ENCODE measurements around the gene GALNT9. TPM values are rescaled to one million over a fixed set of nuclear protein-coding genes. Genes with fewer than 3 reads are reported as not detected.

Gene GALNT9
- total RNA-seq, 6 experiments from 2014 or later: not detected

DNA sequence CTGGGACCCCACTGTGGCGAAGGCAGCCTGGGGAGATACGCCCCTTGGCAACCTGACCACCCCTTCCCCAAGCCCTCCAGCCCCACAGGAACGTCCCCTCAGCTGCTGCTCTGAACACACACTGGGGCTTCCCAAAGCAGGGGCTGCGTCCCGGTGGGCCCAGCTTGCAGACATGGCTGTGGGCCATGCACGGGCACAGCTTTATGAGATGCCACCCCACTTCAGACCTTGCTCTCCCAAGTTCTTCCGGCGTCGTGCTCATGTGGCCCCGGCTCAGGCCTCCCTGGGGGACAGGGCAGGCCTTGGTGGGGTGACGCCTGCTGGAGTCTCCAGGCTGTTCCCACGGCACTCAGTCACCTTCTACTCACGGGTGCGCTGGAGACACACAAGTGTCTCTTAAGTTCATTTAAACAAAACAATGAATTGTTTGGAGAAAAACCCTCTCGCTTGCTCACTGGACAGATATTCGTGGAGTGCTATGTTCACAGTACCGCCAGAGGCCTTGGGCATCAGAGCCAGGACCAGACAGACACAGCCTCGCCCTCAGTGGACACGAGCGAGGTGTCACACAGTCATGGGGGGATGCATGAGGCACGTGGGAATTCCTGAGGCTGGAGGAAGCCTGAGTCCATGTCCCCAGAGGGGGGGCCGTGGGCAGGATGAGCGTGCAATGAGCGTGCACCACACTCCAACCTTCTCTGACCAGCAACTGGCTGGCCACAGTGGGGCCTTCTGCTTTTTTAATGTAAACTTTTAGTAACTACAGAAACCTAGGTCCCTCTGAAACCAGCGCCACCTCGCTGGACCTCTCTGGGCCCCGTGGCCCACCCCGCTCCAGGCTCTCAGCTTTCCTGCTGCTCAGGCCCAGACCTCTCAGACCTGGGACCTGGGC is 4.3 kb downstream of the GALNT9 start:
- H3K27ac Mint-ChIP-seq: no peak overlapping the region
- H3K9me3 Mint-ChIP-seq: no peaks in the 10 kb centered on the region
- H3K36me3 Mint-ChIP-seq (ENCODE audit: low read depth): no peaks in the 10 kb centered on the region
- DNase-seq: no peak
- TF ChIP-seq, protein P1, sequence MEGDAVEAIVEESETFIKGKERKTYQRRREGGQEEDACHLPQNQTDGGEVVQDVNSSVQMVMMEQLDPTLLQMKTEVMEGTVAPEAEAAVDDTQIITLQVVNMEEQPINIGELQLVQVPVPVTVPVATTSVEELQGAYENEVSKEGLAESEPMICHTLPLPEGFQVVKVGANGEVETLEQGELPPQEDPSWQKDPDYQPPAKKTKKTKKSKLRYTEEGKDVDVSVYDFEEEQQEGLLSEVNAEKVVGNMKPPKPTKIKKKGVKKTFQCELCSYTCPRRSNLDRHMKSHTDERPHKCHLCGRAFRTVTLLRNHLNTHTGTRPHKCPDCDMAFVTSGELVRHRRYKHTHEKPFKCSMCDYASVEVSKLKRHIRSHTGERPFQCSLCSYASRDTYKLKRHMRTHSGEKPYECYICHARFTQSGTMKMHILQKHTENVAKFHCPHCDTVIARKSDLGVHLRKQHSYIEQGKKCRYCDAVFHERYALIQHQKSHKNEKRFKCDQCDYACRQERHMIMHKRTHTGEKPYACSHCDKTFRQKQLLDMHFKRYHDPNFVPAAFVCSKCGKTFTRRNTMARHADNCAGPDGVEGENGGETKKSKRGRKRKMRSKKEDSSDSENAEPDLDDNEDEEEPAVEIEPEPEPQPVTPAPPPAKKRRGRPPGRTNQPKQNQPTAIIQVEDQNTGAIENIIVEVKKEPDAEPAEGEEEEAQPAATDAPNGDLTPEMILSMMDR (IDR thresholded peaks at IDR 0.05): no peak
- H3K4me3 Mint-ChIP-seq: no peak overlapping the region
- H3K4me1 Mint-ChIP-seq (ENCODE audit: low read depth): peaks cover 24% of the 10 kb centered on the region
- H3K27me3 Mint-ChIP-seq (ENCODE audit: insufficient read depth): peaks cover 16% of the 10 kb centered on the region

- no peak for DNase-seq
- no peak overlapping the region for H3K4me3 Mint-ChIP-seq
- peaks cover 24% of the 10 kb centered on the region for H3K4me1 Mint-ChIP-seq (ENCODE audit: low read depth)
- TF ChIP-seq, protein P1 (IDR thresholded peaks at IDR 0.05): no peak
- H3K36me3 Mint-ChIP-seq (ENCODE audit: low read depth): no peaks in the 10 kb centered on the region
- H3K9me3 Mint-ChIP-seq: no peaks in the 10 kb centered on the region
- no peak overlapping the region for H3K27ac Mint-ChIP-seq
- peaks cover 22% of the 10 kb centered on the region for H3K27me3 Mint-ChIP-seq (ENCODE audit: insufficient read depth)
These were observed 5.2 kb downstream of the GALNT9 start for GRCh38 chr12:132324173-132324572.

DNA sequence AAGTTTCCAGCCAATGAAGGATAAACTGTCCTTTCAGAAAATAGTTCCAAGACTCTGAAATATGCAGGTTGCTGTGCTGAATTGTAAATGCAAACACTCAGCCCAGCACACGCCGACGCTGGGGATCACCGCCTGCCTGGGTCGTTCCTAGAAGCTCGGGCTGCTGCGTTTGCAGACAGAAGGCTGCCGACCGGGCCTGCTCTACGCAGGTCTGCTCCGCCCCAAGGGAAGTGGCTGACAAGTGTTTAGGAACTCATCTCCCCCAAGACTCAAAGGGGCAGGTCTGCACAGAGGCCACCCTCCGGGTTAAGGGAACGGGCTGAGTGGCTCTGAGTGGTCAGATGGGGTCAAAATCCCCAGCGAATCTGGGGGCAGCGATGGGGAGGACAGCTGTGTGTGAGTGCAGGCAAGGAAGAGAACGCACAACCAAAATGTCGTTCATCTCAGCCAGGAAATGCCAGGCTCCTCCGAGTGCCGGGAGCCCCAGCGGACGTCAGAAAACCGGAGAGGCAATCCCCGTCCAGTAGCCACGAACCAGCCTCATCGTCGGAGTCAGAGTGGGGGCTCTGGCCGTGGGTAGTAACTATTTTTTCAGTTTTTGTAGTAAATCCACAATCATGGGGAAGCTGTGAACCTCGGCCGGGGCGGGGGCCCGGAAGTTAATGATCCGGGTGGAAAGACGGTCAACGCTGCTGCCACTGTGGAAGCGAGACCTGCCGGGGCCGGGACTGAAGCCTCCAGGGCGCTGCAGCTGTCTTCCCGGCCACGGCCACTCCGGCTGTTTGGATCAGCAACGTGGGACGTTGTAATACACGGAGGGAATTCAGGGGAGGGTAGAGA is 6.0 kb downstream of the GALNT9 start:
- H3K36me3 Mint-ChIP-seq (ENCODE audit: low read depth): no peaks in the 10 kb centered on the region
- no peaks in the 10 kb centered on the region for H3K9me3 Mint-ChIP-seq
- TF ChIP-seq, protein P1 (IDR thresholded peaks at IDR 0.05): no peak
- H3K4me3 Mint-ChIP-seq: peak overlapping the region; percentile 40; the same call in 1 of the 2 replicates
- H3K27ac Mint-ChIP-seq: no peak overlapping the region
- DNase-seq: no peak
- peaks cover 23% of the 10 kb centered on the region for H3K4me1 Mint-ChIP-seq (ENCODE audit: low read depth)
- H3K27me3 Mint-ChIP-seq (ENCODE audit: insufficient read depth): peaks cover 21% of the 10 kb centered on the region

GRCh38 chr12:132322206-132323132 is 6.9 kb downstream of the GALNT9 start:
- H3K9me3 Mint-ChIP-seq: no peaks in the 10 kb centered on the region
- H3K4me1 Mint-ChIP-seq (ENCODE audit: low read depth): peaks cover 16% of the 10 kb centered on the region
- peaks cover 18% of the 10 kb centered on the region for H3K27me3 Mint-ChIP-seq (ENCODE audit: insufficient read depth)
- no peak for DNase-seq
- no peaks in the 10 kb centered on the region for H3K36me3 Mint-ChIP-seq (ENCODE audit: low read depth)
- H3K4me3 Mint-ChIP-seq: peak overlapping the region; percentile 40; the same call in 1 of the 2 replicates
- TF ChIP-seq, protein P1 (IDR thresholded peaks at IDR 0.05): no peak
- H3K27ac Mint-ChIP-seq: no peak overlapping the region
